Left cardiac atrium (tissue), 4 donors: ENCODE measurements around the gene SRRT. TPM values are rescaled to one million over a fixed set of nuclear protein-coding genes. Genes with fewer than 3 reads are reported as not detected.

Experiments used
- ATAC-seq, 2 donors: fragments of 200-7000 bp; cut with Tn5 transposase; one replicate each; pipeline ENCODE4 v1.9.1; 2020; ENCODE audit warnings: mild to moderate bottlenecking in 2 of 2, moderate library complexity in 2 of 2
- DNase-seq: peaks from one replicate; pipeline ENCODE4 v3.0.0-alpha.2; 2020
- intact Hi-C, 2 donors: fragments of 100-400 bp; cut with DNase I; formaldehyde crosslinking; loops; one replicate each; pipeline versions ENCODE4 v1.14.1 to v1.15.1; 2022 to 2023
- long read RNA-seq: library from polyadenylated mRNA; unstranded; transcript quantifications from one replicate; pipeline ENCODE4 v2.0.0, GENCODE V29; 2021
- total RNA-seq, 2 donors: library from RNA; stranded (reverse); fragmentation: NEBNext Ultra II Directional; extraction: Animal tissue kit (Norgen Biotek cat#: 25700); gene quantifications; one replicate each; pipeline ENCODE4 v1.2.1, GENCODE V29; 2021
- donor health status: DM: no; HTN: yes; CAD: no.
- donor health status: DM: no; HTN: yes; CAD: no; lungs with severe emphysema.
- donor health status: DM: yes; HTN: yes; CAD: no.
- donor health status: Dilated cardiomyopathy.

SRRT gene, protein sequence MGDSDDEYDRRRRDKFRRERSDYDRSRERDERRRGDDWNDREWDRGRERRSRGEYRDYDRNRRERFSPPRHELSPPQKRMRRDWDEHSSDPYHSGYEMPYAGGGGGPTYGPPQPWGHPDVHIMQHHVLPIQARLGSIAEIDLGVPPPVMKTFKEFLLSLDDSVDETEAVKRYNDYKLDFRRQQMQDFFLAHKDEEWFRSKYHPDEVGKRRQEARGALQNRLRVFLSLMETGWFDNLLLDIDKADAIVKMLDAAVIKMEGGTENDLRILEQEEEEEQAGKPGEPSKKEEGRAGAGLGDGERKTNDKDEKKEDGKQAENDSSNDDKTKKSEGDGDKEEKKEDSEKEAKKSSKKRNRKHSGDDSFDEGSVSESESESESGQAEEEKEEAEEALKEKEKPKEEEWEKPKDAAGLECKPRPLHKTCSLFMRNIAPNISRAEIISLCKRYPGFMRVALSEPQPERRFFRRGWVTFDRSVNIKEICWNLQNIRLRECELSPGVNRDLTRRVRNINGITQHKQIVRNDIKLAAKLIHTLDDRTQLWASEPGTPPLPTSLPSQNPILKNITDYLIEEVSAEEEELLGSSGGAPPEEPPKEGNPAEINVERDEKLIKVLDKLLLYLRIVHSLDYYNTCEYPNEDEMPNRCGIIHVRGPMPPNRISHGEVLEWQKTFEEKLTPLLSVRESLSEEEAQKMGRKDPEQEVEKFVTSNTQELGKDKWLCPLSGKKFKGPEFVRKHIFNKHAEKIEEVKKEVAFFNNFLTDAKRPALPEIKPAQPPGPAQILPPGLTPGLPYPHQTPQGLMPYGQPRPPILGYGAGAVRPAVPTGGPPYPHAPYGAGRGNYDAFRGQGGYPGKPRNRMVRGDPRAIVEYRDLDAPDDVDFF
- total RNA-seq, result 10 to 100 TPM; 65.1 to 87.0 TPM
- long read RNA-seq, transcript SRRT-216 (20 exons, 2,955 nt), result minor isoform, 9 of 77 reads
- long read RNA-seq, transcript SRRT-213 (20 exons, 2,905 nt), result minor isoform, 15 of 77 reads
- long read RNA-seq, transcript SRRT-215 (20 exons, 2,964 nt), result major isoform, 24 of 77 reads
- long read RNA-seq, partial matches to known transcripts, result 20 of 77 reads
- long read RNA-seq, other reads (novel, unspliced or antisense), result 5 of 77 reads

DNA sequence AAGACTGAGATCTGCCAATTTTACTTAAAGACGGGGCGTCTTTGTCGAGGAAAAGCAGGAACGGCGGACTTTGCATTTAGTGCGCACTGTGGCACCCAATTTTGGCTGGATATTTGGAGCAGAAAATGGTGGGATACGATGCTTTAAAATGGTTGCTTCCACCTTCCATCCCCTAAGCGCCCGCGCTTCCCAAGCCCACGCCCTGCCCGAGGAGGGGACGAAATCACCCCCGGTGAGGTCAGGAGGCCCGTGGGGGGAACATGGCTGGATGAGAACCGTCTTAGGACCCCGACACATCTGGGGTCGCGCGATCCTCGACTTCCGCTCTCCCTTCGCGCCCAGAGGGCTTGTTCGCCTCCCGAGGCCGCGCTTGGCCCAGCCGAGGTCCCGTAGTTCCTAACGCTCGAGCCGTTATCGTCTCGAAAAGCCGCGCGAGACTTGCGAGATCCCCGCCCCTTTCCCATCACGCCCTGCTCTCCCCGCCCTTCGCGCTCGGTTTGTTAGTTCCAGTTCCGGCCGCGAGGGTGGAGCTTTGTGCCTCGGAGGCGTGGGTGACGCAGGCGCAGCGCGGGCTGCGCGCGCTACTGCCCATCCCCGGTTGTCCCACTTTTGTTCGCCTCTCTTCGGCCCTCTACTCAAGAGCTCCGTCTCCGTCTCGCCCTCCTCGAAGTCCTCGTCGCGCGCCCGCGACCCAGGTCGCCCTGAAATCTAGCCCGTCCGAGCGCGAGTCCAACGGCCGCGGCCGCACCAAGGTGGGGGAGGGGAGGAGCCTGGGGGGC, at the start of gene SRRT:
Gene SRRT, plus strand, starts transcription at position 527 of the 779 bp plus-strand sequence. CDS start 488 bp downstream, outside the sequence.
- intact Hi-C loops, result no loop called here
- peak; percentile 99 for DNase-seq
- peak; percentile 96 to 98 for ATAC-seq

- DNase-seq (peak; percentile 62), ATAC-seq (peak in 1 of 2 donors; percentile 28)
- intact Hi-C loops, result no loop called here
Observed at GRCh38 chr7:100825215-100825671, 49.7 kb upstream of the SRRT start.

GRCh38 chr7:100825751-100826513, 49.0 kb upstream of the SRRT start:
- DNase-seq, result no peak
- intact Hi-C loops, result no loop called here
- ATAC-seq, result no peak

DNA sequence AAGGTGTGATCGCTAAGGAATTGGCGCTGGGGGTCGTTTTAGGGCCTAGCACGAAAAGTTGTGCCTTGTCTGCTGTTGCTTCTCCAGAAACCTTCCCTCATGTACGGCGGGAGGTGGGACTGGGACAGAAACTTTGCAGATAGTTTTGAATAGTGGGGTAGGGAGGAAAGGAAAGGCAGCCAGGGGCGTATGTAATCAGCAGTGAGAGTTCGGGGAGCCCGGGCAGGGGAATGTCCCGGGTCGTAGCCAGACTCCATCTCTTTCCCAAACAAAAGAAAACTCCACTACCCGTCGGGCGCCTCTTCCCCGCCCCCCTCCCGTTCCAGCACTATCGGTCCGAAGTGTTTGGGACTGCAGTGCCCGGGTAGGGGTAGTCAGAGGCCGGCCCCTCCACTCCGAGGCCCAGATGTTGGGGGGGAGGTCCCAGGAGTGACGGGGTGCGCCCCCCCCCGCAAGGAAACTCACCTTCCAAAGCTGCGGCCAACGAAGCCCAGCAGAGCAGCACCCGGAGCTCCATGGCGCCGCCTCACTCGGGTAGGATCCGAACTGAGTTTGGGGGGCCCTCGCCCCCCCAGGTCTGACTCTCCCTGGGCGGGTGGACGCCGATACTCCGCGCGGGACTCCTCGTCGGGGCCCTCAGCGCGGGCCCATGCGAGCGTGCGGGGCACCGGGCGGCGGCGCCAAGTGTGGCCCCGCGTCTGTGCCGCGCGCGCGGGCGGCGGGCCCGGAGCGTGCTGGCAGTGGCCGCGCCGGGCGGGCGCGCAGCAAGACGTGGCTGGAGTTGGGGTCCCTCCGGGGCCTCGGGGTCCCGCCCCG, 48.2 kb upstream of the SRRT start:
- peak; percentile 8 to 31 for ATAC-seq
- intact Hi-C loops, result no loop called here
- no peak for DNase-seq

DNA sequence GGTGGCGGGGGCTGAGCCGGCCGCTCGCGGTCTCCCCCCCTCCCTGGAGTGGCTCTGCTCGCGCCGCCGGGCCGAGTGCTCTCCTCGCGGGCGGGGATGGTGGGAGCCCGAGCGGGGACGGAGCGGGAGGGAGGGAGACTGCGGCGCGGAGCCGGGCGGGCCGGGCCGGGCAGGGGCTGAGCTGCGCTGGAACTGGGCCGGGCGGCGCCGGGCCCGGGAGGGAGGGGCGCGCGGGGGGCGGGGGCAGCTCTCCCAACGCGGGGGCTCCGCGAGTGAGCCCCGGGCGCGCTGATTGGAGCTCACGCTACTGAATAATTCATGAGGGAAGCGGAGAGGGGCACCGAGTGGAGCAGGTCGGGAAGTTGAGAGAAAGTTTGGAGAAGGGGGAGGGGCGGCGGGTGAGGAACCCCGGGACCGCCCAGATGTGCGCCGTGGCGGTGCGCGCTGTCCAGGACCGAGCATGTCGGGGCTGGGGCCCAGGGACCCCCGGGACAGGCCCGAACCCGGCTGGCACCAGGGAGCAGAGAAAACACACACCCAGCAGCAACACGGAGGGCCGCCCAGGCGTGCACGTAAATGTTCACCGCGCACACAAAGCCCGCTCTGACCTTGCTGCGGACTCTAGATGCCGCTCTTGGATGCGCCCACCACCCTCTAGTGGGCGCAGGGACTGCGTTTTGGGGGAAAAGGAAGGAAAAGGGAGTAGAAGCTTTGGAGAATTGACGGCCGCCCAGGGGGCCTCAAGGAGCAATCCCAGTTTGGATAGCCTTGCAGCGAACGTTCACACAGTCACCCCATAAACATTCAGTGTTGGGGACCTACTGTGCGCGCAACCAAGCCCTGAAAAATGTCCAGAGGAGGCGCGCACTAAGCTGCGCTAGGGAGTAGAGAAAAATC, 47.3 kb upstream of the SRRT start, which contains the start of gene EPHB4:
Gene EPHB4, minus strand, starts transcription at position 194 of the 897 bp plus-strand sequence. CDS start 493 bp downstream, outside the sequence.
- ATAC-seq (peak; percentile 87 to 88), DNase-seq (peak; percentile 91)
- intact Hi-C loops, result no loop called here

- ATAC-seq, result peak; percentile 6 to 38
- DNase-seq, result peak; percentile 90
- intact Hi-C loops, result no loop called here
Observed at GRCh38 chr7:100829150-100829716, 45.7 kb upstream of the SRRT start.

DNA sequence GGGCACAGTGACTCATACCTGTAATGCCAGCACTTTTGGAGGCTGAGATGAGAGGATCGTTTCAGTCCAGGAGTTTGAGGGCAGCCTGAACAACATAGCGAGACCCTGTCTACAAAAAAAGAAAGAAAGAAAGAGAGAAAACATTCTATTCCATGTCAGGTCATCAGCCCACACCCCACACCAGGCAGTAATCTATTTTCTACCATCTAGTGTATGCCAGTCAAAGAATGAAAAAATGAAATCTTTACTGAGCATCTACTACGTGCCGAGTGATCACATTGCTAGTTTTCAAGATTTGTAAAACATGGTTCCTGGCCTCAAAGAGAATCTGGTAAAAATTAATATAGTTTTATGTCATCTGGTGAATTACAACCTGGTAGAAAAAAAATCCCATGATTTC, 44.5 kb upstream of the SRRT start:
- intact Hi-C loops, result no loop called here
- DNase-seq, result no peak
- no peak for ATAC-seq

DNA sequence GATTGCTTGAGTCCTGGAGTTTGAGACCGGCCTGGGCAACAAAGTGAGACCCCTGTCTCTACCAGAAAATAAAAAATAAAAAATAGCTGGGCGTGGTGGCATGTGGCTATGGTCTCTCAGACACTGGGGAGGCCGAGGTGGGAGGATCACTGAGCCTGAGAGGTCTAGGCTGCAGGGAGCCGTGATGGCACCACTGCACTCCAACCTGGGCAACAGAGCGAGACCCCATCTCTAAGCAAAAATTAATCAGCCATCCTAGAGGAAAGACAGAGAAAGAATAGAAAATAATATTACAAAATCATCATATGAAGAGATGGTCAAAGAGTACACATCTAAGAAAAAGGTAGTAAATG, 42.6 kb upstream of the SRRT start:
- ATAC-seq, result no peak
- no peak for DNase-seq
- intact Hi-C loops, result no loop called here

- DNase-seq, result peak; percentile 88
- intact Hi-C loops, result no loop called here
- peak; percentile 40 to 81 for ATAC-seq
Observed at GRCh38 chr7:100835903-100836811, 38.7 kb upstream of the SRRT start.

DNA sequence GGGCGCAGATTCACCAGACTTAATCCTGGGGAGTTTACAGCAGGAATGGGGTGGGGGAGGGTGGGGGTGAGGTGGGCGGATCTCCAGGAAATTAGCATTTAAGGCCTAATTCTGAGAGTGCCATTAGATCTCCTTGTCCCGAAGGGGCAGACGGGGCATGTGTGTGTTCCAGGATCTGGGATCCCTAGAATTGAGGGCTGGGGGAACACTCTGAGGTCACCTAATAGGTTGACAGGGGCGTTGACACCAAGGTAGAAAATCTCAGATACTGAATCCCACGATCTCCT, 38.1 kb upstream of the SRRT start:
- ATAC-seq (no peak), DNase-seq (no peak)
- intact Hi-C loops, result no loop called here

GRCh38 chr7:100837099-100837836, 37.6 kb upstream of the SRRT start:
- ATAC-seq (peak; percentile 96 to 98), DNase-seq (peak; percentile 95)
- intact Hi-C loops, result no loop called here

- intact Hi-C loops, result no loop called here
- DNase-seq, result no peak
- no peak for ATAC-seq
Observed at GRCh38 chr7:100839361-100839760, 35.5 kb upstream of the SRRT start.

GRCh38 chr7:100840470-100841100, 34.3 kb upstream of the SRRT start:
- intact Hi-C loops, result no loop called here
- ATAC-seq (no peak), DNase-seq (no peak)

GRCh38 chr7:100847360-100847759, 27.5 kb upstream of the SRRT start:
- intact Hi-C loops, result no loop called here
- ATAC-seq (no peak), DNase-seq (no peak)
